ENCODE measurements around the gene EXT2.

Gene EXT2

GRCh38 chr11:44095506-44096359 lies at the start of gene EXT2:
TSS of gene EXT2 (plus strand) at chr11:44095678. CDS start at chr11:44107713, 12,035 bp downstream.
- H3K27ac ChIP-seq = peak within 1 kb of the TSS; percentile 79
- TF ChIP-seq, protein P1, sequence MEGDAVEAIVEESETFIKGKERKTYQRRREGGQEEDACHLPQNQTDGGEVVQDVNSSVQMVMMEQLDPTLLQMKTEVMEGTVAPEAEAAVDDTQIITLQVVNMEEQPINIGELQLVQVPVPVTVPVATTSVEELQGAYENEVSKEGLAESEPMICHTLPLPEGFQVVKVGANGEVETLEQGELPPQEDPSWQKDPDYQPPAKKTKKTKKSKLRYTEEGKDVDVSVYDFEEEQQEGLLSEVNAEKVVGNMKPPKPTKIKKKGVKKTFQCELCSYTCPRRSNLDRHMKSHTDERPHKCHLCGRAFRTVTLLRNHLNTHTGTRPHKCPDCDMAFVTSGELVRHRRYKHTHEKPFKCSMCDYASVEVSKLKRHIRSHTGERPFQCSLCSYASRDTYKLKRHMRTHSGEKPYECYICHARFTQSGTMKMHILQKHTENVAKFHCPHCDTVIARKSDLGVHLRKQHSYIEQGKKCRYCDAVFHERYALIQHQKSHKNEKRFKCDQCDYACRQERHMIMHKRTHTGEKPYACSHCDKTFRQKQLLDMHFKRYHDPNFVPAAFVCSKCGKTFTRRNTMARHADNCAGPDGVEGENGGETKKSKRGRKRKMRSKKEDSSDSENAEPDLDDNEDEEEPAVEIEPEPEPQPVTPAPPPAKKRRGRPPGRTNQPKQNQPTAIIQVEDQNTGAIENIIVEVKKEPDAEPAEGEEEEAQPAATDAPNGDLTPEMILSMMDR (conservative IDR thresholded peaks at IDR 0.05) = peak; percentile 96
- TF ChIP-seq ZFX (IDR thresholded peaks at IDR 0.05) = peak; percentile 94

DNA sequence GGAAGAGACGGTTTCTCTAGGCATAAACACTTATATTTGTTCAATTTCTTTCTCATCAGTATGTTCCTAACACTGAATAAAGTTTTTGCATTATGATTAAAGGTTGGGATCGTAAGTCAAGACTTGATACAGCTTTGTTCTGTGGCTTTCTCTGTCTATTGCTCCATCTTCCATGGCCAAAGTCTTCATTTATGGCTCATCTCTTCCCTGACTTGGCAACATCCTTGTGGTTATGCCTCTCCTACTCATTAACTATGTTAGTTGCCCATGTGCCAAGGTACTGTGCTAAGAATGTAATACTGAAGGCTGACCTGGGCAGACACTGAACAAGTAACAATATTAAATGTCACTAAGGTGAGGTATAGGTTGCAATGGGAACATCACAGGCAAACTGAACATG lies 49.3 kb upstream of the EXT2 start:
- no peak overlapping the region for H3K27ac ChIP-seq
- TF ChIP-seq, protein P1 (conservative IDR thresholded peaks at IDR 0.05) = no peak
- TF ChIP-seq ZFX (IDR thresholded peaks at IDR 0.05) = no peak

DNA sequence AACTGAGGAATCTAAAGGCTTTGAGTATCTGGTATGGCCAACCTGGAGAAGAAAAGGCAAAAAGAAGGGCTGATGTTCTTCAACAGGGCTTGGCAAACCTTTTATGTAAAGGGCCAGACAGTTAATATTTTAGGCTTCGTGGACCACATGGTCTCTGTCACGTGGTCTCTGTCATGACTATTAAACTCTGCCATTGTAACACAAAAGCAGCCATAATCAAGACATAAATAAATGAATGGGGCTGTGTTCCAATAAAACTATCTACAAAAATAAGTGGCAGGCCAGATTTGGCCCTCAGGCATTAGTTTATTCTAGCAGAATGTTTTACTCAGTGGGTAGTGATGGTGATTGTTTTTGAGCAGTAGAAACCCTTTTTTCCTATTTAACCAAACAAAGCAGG lies 48.2 kb upstream of the EXT2 start:
- TF ChIP-seq ZFX (IDR thresholded peaks at IDR 0.05) = no peak
- TF ChIP-seq, protein P1 (conservative IDR thresholded peaks at IDR 0.05) = no peak
- no peak overlapping the region for H3K27ac ChIP-seq

DNA sequence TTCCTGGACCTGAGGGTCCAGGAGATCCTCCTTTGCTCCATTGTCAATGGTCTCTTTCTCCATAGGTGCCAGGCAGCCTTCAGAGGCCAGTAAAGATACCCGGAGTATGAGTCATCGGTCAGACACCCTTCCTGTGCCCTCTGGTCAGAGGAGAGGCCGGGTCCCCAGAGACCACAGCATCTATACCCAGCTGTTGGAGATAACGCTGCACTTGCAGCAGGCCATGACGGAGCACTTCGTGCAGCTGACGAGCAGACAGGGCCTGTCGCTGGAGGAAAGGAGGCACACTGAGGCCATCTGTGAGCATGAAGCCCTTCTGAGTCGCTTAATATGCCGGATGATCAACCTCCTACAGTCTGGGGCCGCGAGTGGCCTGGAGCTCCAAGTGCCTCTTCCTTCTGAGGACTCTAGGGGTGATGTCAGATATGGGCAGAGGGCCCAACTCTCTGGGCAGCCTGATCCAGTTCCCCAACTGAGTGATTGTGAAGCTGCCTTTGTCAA lies 47.5 kb upstream of the EXT2 start, which contains the start of gene ACCSL:
TSS of gene ACCSL (plus strand) at position 51 of the 501 bp plus-strand sequence. CDS start at position 107, 56 bp downstream.
- TF ChIP-seq, protein P1 (conservative IDR thresholded peaks at IDR 0.05) = no peak
- TF ChIP-seq ZFX (IDR thresholded peaks at IDR 0.05) = no peak

DNA sequence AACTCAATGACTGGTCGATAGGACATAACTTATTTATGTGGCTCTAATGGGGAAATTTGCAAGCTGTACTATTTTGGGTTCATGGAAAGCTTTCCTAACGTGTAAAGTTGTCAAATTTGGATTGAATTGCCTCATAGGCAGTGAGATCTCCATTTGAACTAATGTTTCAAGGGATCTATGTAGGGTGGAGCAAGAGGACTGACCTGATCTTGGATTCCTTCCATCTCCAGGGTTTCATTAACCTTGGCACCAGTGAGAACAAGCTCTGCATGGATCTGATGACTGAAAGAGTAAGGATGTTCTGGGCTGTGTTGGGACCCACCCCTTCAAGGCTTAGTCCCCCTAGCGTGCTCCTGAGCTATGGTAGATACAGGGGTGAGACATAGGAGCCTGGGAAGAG lies 45.6 kb upstream of the EXT2 start:
- TF ChIP-seq, protein P1 (conservative IDR thresholded peaks at IDR 0.05) = no peak
- TF ChIP-seq ZFX (IDR thresholded peaks at IDR 0.05) = no peak
- H3K27ac ChIP-seq = no peak overlapping the region

More for the DNA sequence above, 47.5 kb upstream of the EXT2 start, which contains the start of gene ACCSL:
- H3K27ac ChIP-seq = no peak within 1 kb of the TSS

DNA sequence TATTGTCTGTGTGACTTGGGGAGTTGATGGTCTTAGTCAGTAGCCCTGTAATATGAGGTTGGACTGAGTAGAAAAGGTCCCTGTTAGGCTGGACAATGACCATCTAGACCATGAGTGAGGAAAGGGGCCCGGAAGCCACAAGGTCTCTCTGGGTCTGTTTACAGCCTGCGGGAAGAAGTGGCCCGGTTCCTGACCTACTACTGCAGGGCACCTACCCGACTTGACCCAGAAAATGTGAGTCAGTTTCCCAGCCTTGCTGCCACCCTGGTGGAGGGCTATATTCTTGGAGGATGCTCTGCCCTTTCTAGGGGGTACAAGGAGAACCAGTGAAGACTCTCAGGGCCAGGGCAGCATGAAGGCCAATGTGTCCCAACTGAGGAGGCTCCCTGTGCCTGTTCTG lies 44.3 kb upstream of the EXT2 start:
- TF ChIP-seq, protein P1 (conservative IDR thresholded peaks at IDR 0.05) = no peak
- TF ChIP-seq ZFX (IDR thresholded peaks at IDR 0.05) = no peak
- H3K27ac ChIP-seq = no peak overlapping the region

DNA sequence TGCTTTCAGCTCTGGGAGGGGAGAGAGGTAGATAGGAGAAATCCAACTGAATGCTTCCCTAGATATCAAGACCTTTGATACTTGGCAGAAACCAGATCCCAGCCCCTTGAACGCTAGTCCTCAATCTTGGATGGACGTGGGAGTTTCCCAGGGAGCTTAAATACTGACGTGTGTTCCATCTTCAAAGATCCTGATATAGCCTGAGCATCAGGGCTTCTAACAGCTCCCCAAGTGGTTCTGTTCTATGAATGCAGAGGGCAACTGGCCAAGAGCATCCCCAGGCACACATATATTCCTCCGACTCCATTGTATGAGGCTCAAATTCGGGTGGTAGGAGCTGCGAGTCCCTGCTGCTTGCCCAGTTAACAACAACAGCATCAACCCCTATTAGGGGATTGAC lies 38.1 kb upstream of the EXT2 start:
- H3K27ac ChIP-seq = no peak overlapping the region
- TF ChIP-seq ZFX (IDR thresholded peaks at IDR 0.05) = no peak

Measured in C4-2B (cell line).